OCI-LY3 (cell line): ENCODE data around the gene KRT14.
"Not testable (repeated sequence)": the region's sequence is repeated elsewhere in the genome, so short reads cannot be mapped to it uniquely, and the experiment has no call there.

Experiments
- H2AFZ ChIP-seq: fragments of 200-600, 300-600 bp; shearing (Covaris generic); 2 replicates; pipeline ENCODE4 v1.6.0; 2014; ENCODE audit warnings: antibody characterized with exemption, low read depth, low read length
- H3K27ac ChIP-seq: fragments of 200-600, 300-600 bp; sonication (generic); 2 replicates; pipeline ENCODE4 v1.5.1; 2014; ENCODE audit warnings: mild to moderate bottlenecking, low read length, moderate library complexity, mixed read lengths
- H3K27me3 ChIP-seq: fragments of 200-600, 300-600 bp; sonication (generic); 2 replicates; pipeline ENCODE4 v1.6.1; 2014; ENCODE audit warnings: low read depth, low read length, mixed read lengths
- H3K36me3 ChIP-seq: fragments of 200-600, 300-600 bp; sonication (generic); replicated peaks from 2 replicates; pipeline ENCODE3; 2014; ENCODE audit warnings: low read depth, low read length, mixed read lengths
- H3K4me1 ChIP-seq: fragments of 300-600, 200-600 bp; sonication (generic); 2 replicates; pipeline ENCODE4 v1.6.1; 2014; ENCODE audit warnings: low read length, mixed read lengths
- H3K4me2 ChIP-seq: fragments of 200-600, 300-600 bp; sonication (generic); 2 replicates; pipeline ENCODE4 v1.6.1; 2014; ENCODE audit warnings: low read length, mixed read lengths
- H3K4me3 ChIP-seq: fragments of 300-600, 200-600 bp; sonication (generic); 2 replicates; pipeline ENCODE4 v1.5.1; 2014; ENCODE audit warnings: antibody characterized with exemption, mild to moderate bottlenecking, low read length, moderate library complexity
- H3K79me2 ChIP-seq: fragments of 300-600, 200-600 bp; shearing (Covaris generic); 2 replicates; pipeline ENCODE4 v1.6.1; 2014; ENCODE audit warnings: mild to moderate bottlenecking, low read length, mixed read lengths
- H3K9ac ChIP-seq: fragments of 300-600, 200-600 bp; shearing (Covaris generic); 2 replicates; pipeline ENCODE4 v1.6.0; 2014; ENCODE audit warnings: mild to moderate bottlenecking, low read length, moderate library complexity
- H3K9me3 ChIP-seq: fragments of 200-600, 300-600 bp; shearing (Covaris generic); 2 replicates; pipeline ENCODE4 v1.6.1; 2014; ENCODE audit warnings: low read length, mixed read lengths; ENCODE audit not compliant: insufficient read depth
- H4K20me1 ChIP-seq: fragments of 200-600, 300-600 bp; sonication (generic); 2 replicates; pipeline ENCODE4 v1.6.1; 2016; ENCODE audit warnings: low read length, mixed read lengths; ENCODE audit not compliant: insufficient read depth
- EZH2phosphoT487 ChIP-seq: fragments of 200-600 bp; shearing (Covaris generic); IDR thresholded peaks from 2 replicates; pipeline ENCODE4 v1.6.1; 2018; ENCODE audit warnings: antibody characterized with exemption, mixed run types, low read depth
- TF ChIP-seq, protein P1 (sequence below): fragments of 200-600, 300-600 bp; sonication (generic); IDR thresholded peaks from 2 replicates; pipeline ENCODE4 v1.5.1; 2014; ENCODE audit warnings: antibody characterized with exemption, low read length, low read depth

The KRT14 gene

GRCh38 chr17:41625602-41626001, 38.9 kb upstream of the KRT14 start:
- no peak overlapping the region for H3K4me2 ChIP-seq
- H3K36me3 ChIP-seq, result no peaks in the 10 kb centered on the region
- H3K9ac ChIP-seq, result no peak overlapping the region
- no peaks in the 10 kb centered on the region for H4K20me1 ChIP-seq
- H3K4me3 ChIP-seq, result no peak overlapping the region
- H3K4me1 ChIP-seq, result no peaks in the 10 kb centered on the region
- TF ChIP-seq, protein P1, sequence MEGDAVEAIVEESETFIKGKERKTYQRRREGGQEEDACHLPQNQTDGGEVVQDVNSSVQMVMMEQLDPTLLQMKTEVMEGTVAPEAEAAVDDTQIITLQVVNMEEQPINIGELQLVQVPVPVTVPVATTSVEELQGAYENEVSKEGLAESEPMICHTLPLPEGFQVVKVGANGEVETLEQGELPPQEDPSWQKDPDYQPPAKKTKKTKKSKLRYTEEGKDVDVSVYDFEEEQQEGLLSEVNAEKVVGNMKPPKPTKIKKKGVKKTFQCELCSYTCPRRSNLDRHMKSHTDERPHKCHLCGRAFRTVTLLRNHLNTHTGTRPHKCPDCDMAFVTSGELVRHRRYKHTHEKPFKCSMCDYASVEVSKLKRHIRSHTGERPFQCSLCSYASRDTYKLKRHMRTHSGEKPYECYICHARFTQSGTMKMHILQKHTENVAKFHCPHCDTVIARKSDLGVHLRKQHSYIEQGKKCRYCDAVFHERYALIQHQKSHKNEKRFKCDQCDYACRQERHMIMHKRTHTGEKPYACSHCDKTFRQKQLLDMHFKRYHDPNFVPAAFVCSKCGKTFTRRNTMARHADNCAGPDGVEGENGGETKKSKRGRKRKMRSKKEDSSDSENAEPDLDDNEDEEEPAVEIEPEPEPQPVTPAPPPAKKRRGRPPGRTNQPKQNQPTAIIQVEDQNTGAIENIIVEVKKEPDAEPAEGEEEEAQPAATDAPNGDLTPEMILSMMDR, result no peak
- TF ChIP-seq EZH2phosphoT487, result no peak
- H3K27ac ChIP-seq, result no peak overlapping the region
- no peak overlapping the region for H2AFZ ChIP-seq
- 0 out of 2 replicates have a peak, but pooled peaks cover 4% of the 10 kb centered on the region for H3K27me3 ChIP-seq
- no peaks in the 10 kb centered on the region for H3K9me3 ChIP-seq
- no peaks in the 10 kb centered on the region for H3K79me2 ChIP-seq

GRCh38 chr17:41624208-41625101, 37.8 kb upstream of the KRT14 start, which contains the start of gene KRT17:
KRT17 (minus strand) TSS chr17:41624575; CDS start chr17:41624509, 66 bp downstream.
- Histone ChIP-seq H3K79me2 (no peaks in the 10 kb centered on the region), H3K27ac (no peak within 1 kb of the TSS), H3K36me3 (no peaks in the 10 kb centered on the region), H3K4me3 (no peak within 1 kb of the TSS), H3K27me3 (0 out of 2 replicates have a peak, but pooled peaks cover 4% of the 10 kb centered on the region), H3K9me3 (no peaks in the 10 kb centered on the region), H3K9ac (no peak within 1 kb of the TSS), H3K4me1 (no peaks in the 10 kb centered on the region), H4K20me1 (no peaks in the 10 kb centered on the region), H3K4me2 (no peak within 1 kb of the TSS), H2AFZ (no peak within 1 kb of the TSS)
- TF ChIP-seq, protein P1, result no peak
- TF ChIP-seq EZH2phosphoT487, result no peak

GRCh38 chr17:41623184-41623861, 36.6 kb upstream of the KRT14 start:
- H3K4me3 ChIP-seq, H3K4me1 ChIP-seq, H3K27ac ChIP-seq, H3K9me3 ChIP-seq, H4K20me1 ChIP-seq, H3K27me3 ChIP-seq, H3K4me2 ChIP-seq, H3K79me2 ChIP-seq, H3K36me3 ChIP-seq, H3K9ac ChIP-seq, H2AFZ ChIP-seq: not testable (repeated sequence)

DNA sequence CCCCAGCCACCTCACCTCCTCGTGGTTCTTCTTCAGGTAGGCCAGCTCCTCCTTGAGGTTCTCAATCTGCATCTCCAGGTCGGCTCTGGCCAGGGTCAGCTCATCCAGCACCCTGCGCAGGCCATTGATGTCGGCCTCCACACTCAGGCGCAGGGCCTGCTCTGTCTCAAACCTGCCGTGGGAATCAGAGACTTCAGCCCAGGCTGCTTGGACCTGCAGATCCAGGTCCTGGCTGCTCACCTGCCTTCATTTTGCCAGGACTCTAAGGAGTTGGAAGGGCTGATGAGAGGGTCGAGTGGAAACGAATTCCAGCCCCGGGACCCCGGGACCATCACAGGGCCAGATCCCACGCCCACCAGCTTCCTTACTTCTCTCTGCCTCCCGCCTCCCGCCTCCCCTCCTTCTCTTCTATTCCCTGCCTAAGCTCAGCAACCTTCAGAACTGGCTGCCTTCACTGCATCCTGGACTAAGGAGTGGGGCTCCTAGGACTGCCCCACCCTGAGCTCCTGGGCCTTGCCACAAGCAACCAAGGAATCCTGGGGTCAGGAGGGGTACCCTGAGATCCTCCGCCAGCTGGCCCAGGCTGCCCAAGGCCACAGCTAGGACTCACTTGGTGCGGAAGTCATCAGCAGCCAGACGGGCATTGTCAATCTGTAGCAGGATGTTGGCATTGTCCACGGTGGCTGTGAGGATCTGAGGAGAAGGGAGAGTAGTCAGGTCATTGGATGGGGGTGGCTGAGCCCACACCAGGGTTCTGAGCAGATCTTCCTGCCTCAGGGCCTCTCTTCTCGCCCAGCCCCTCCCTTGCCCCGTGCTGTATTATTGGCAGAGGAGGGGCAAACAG, 35.9 kb upstream of the KRT14 start:
- H3K9ac ChIP-seq, H3K27me3 ChIP-seq, H3K27ac ChIP-seq, H3K9me3 ChIP-seq, H3K36me3 ChIP-seq, H2AFZ ChIP-seq, H4K20me1 ChIP-seq, H3K79me2 ChIP-seq, H3K4me2 ChIP-seq, H3K4me3 ChIP-seq, H3K4me1 ChIP-seq: not testable (repeated sequence)
